Stimulated activated CD8-positive, alpha-beta memory T cell treated with anti-CD3 and anti-CD28 coated beads, Interleukin-12 subunit alpha, Interleukin-12 subunit beta, amount 100 ng/mL, for 1 hour (primary cell): ENCODE data around the gene EPB41L2.
"Not testable (repeated sequence)": the region's sequence is repeated elsewhere in the genome, so short reads cannot be mapped to it uniquely, and the experiment has no call there.

Source experiments
- DNase-seq: peaks from one replicate; pipeline ENCODE4 v3.0.0-alpha.2; 2020; ENCODE audit warnings: low read depth

EPB41L2 gene

GRCh38 chr6:131063028-131063763 lies at the start of gene EPB41L2:
TSS of gene EPB41L2 (minus strand) at chr6:131063245. CDS start at chr6:130956485, 106,760 bp downstream.
- DNase-seq, result peak; percentile 66

- DNase-seq, result no peak
These were observed 49.2 kb upstream of the EPB41L2 start for GRCh38 chr6:131112249-131112648.

GRCh38 chr6:131107151-131107550 lies 44.1 kb upstream of the EPB41L2 start:
- no peak for DNase-seq

GRCh38 chr6:131103901-131104300 lies 40.9 kb upstream of the EPB41L2 start:
- DNase-seq, result no peak

- DNase-seq, result no peak
These were observed 40.3 kb upstream of the EPB41L2 start for GRCh38 chr6:131103296-131103695.

GRCh38 chr6:131101911-131102680 lies 39.1 kb upstream of the EPB41L2 start:
- DNase-seq, result no peak

- no peak for DNase-seq
These were observed 33.7 kb upstream of the EPB41L2 start for GRCh38 chr6:131096786-131097185.

- DNase-seq, result no peak
These were observed 30.3 kb upstream of the EPB41L2 start for GRCh38 chr6:131093334-131093733.

GRCh38 chr6:131091944-131092343 lies 28.9 kb upstream of the EPB41L2 start:
- not testable (repeated sequence) for DNase-seq

- DNase-seq, result not testable (repeated sequence)
These were observed 27.3 kb upstream of the EPB41L2 start for GRCh38 chr6:131090339-131090738.

GRCh38 chr6:131084982-131085381 lies 21.9 kb upstream of the EPB41L2 start:
- no peak for DNase-seq

- no peak for DNase-seq
These were observed 20.6 kb upstream of the EPB41L2 start for GRCh38 chr6:131083687-131084086.

GRCh38 chr6:131082335-131082734 lies 19.3 kb upstream of the EPB41L2 start:
- no peak for DNase-seq

- DNase-seq, result no peak
These were observed 17.0 kb upstream of the EPB41L2 start for GRCh38 chr6:131080084-131080483.

GRCh38 chr6:131073577-131073976 lies 10.5 kb upstream of the EPB41L2 start:
- DNase-seq, result no peak

GRCh38 chr6:131070061-131070460 lies 7.0 kb upstream of the EPB41L2 start:
- DNase-seq, result no peak

GRCh38 chr6:131068165-131068564 lies 5.1 kb upstream of the EPB41L2 start:
- DNase-seq, result no peak

GRCh38 chr6:131067521-131067920 lies 4.5 kb upstream of the EPB41L2 start:
- DNase-seq, result no peak

GRCh38 chr6:131065824-131066171 lies 2.8 kb upstream of the EPB41L2 start:
- no peak for DNase-seq

GRCh38 chr6:131065112-131065823 lies 2.2 kb upstream of the EPB41L2 start:
- no peak for DNase-seq

- no peak for DNase-seq
These were observed 773 bp upstream of the EPB41L2 start for GRCh38 chr6:131063764-131064272.

- DNase-seq, result no peak
These were observed 611 bp downstream of the EPB41L2 start for GRCh38 chr6:131062241-131063027.
